Left forelimb (tissue), 1 donor: ENCODE measurements around the gene GRIA3.
"Not testable (repeated sequence)": the region's sequence is repeated elsewhere in the genome, so short reads cannot be mapped to it uniquely, and the experiment has no call there.

Source experiments
- DNase-seq: peaks from one replicate; pipeline ENCODE4 v3.0.0-alpha.2; 2018; ENCODE audit warnings: low spot score

The GRIA3 gene

GRCh38 chrX:123468481-123468880 is 284.4 kb downstream of the GRIA3 start:
- no peak for DNase-seq

DNA sequence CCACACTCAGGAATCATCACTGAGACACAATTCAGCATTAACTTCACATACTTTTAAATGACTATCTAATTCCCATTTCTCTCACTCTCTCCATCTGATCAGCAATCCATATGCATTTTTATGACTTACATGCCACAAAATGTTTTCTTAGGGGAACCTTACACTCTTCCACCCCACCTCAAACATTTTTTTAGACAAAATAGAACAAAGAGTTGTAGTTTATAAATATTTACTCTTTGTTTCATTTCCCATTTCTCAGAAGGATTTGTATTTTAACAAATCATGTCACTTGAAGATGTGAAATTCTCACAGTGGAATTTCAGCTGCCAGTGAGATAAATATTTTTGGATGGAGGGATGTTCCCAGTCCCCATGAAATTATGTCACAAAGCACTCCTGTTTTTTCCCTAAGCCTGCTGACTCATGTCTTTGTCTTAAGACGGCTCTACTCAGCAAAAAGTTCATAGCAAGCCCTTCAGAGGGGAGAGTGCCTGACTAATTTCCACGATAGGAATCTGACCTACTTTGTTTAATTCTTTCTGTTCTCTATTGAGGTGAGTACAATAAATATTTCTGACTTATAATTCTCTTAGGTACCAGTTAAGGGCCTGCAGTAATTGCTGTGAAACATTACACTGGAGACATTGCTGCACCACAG is 291.1 kb downstream of the GRIA3 start:
- no peak for DNase-seq

- no peak for DNase-seq
These were observed 292.6 kb downstream of the GRIA3 start for GRCh38 chrX:123476611-123477219.

- DNase-seq = no peak
These were observed 293.6 kb downstream of the GRIA3 start for GRCh38 chrX:123477673-123478072.

GRCh38 chrX:123481913-123482851 is 298.1 kb downstream of the GRIA3 start:
- no peak for DNase-seq

DNA sequence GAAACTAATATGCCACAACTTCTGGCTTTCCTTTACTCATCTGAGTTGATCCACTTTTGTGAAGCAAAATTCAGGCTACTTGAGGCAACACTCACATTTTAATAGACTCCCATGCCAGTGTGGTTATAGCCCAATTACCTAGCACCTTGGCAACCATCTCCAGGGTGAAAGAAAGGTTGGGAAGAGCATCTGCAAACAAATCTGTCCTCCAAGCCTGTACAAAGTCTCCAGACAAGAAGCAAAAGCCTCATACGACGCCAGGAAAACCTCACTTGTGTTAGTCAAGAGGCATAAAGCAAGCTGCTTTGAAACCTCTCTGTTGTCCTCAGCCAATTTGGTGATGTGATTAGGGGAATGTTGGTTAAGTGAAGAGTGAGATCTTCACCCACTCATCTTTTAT is 302.2 kb downstream of the GRIA3 start:
- no peak for DNase-seq

- DNase-seq = no peak
These were observed 303.2 kb downstream of the GRIA3 start for GRCh38 chrX:123487236-123487635.

- DNase-seq = no peak
These were observed 303.6 kb downstream of the GRIA3 start for GRCh38 chrX:123487669-123488068.

GRCh38 chrX:123489011-123489410 is 304.9 kb downstream of the GRIA3 start:
- DNase-seq = no peak

GRCh38 chrX:123493857-123494256 is 309.8 kb downstream of the GRIA3 start:
- DNase-seq = no peak

GRCh38 chrX:123499787-123500186 is 315.7 kb downstream of the GRIA3 start:
- DNase-seq = no peak

GRCh38 chrX:123504047-123504446 is 320.0 kb downstream of the GRIA3 start:
- DNase-seq = no peak

DNA sequence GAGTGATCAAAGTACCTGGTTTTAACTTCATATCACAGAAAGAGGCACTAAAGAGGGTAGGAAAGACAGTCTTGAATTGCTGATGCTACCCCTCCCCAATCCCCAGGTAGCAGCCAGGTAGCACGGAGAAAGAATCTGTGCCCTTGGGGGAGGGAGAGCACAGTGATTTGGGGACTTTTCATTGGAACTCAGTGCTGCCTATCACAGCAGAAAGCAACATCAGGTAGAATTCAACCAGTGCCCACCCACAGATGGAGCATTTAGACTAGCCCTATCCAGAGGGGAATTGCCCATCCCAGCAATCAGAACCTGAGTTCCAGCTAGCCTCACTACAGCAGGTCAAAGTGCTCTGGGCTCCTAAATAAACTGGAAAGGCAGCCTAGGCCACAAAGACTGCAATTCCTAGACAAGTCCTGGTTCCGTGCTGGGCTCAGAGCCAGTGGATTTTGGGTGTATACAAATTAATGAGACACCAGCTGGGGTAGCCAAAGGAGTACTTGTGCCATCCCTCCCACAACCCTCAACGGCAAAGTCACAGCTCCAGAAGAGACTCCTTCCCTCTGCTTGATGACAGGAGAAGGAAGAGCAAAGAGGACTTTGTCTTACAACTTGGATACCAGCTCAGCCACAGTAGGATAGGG is 320.7 kb downstream of the GRIA3 start:
- DNase-seq = no peak

DNA sequence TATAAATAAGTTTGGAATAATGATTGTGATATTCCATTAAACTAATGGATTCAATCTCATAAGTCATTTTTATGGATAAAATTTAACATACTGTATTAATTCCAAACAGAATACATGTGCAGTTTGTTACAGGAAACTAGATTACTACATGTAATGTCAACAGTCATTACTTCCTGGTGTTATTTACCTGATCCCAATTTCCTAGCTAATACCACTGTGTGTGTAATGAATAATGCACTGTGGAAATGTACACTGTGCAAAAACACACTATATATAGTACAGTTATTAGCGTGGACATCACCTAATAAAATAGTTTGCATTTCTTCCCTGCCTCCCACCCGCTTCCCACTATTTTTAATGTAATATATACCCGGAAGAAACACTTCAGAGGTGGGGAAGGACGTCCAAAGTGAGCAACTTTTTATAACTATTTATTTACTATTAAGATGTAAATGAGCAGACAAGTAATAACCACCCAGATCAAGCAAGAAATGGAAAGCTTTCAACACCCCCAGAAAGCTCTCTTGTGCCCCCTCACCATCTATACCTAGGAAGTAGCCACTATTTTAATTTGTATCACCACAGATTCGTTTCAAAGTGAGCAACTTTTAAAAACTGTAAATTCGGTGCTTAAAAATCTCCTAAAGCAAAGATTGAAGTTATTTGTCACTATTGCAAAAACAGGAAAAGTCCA is 329.7 kb downstream of the GRIA3 start:
- DNase-seq = no peak

DNA sequence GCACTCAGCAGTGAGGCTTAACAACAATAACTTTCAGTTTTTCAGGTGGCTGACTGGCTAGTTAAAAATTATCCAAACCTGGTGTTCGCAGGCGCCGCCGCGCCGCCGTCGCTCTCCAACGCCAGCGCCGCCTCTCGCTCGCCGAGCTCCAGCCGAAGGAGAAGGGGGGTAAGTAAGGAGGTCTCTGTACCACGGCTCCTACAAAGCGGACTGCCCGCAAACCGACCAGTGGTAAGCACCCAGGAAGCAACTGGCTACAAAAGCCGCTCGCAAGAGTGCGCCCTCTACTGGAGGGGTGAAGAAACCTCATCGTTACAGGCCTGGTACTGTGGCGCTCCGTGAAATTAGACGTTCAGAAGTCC is 330.2 kb downstream of the GRIA3 start:
- not testable (repeated sequence) for DNase-seq

- no peak for DNase-seq
These were observed 334.7 kb downstream of the GRIA3 start for GRCh38 chrX:123518791-123519190.

- no peak for DNase-seq
These were observed 341.1 kb downstream of the GRIA3 start for GRCh38 chrX:123525123-123525725.

DNA sequence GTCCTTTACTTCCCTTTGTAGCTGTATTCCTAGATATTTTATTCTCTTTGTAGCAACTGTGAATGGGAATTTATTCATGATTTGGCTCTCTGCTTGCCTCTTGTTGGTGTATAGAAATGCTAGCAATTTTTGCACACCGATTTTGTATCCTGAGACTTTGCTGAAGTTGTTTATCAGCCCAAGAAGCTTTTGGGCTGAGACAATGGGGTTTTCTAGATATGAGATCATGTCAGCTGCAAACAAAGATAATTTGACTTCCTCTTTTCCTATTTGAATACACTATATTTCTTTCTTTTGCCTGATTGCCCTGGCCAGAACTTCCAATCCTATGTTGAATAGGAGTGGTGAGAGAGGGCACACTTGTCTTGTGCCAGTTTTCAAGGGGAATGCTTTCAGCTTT is 346.6 kb downstream of the GRIA3 start:
- DNase-seq = not testable (repeated sequence)
